Heart left ventricle (tissue), 13 donors: Measurements from ENCODE around the gene SRGAP3.

Experiments
- CTCF ChIP-seq, 12 donors: fragments of 200-600 bp; sonication (generic) in 4 of 12; IDR thresholded peaks; one replicate each; pipeline versions ENCODE4 v1.5.0 to v1.8.0; 2018 to 2022; ENCODE audit warnings: antibody characterized with exemption in 12 of 12, mild to moderate bottlenecking in 5 of 12
- POLR2A ChIP-seq, 2 donors: fragments of 450-650 bp; IDR thresholded peaks; one replicate each; pipeline ENCODE4 v1.6.1; 2017; ENCODE audit warnings: antibody characterized with exemption in 2 of 2, mild to moderate bottlenecking in 2 of 2, moderate library complexity in 2 of 2
- donor health status: ischemic (EF 13 %, LVEDD 7.1; RV severe dilation, severe dysfunction).
- donor health status: DM: no; HTN: yes; CAD: no.
- donor health status: DM: no; HTN: no; CAD: no.
- donor health status: ischemic (EF 25% LVEDD 6.9; RV normal size, moderate dysfunction).
- donor health status: ischemic (EF 25% LVEDD 5.7; RV mildly dilated, moderate dysfunction).
- donor health status: ischemic (EF 35%, LVEDD 5.7; RV mildly dilated, moderate dysfunction).
- donor health status: nonischemic (EF 11% LVEDD 7.7; RV severe dilation, severe dysfunction).
- donor health status: DM: yes; HTN: yes; CAD: no.
- donor health status: PGD.
- donor health status: ischemic (EF 29% LVEDD 5.4; RV normal size, mild dysfunction).
- donor health status: nonischemic (EF 23%, LVEDD 6.1; RV moderate dilation, normal function).

- TF ChIP-seq CTCF (IDR thresholded peaks at IDR 0.05) (no peak), POLR2A (IDR thresholded peaks at IDR 0.05) (no peak)
Observed at GRCh38 chr3:9201955-9202354, 47.5 kb downstream of the SRGAP3 start.
